ENCODE results near the gene DENND1B. TPM values are rescaled to one million over a fixed set of nuclear protein-coding genes. Genes with fewer than 3 reads are reported as not detected.

DENND1B gene
- total RNA-seq, 1 donor from 2014 or later, result 17.2 TPM

- H3K4me1 ChIP-seq, result peaks cover 22% of the 10 kb centered on the region
- TF ChIP-seq POLR2A (IDR thresholded peaks at IDR 0.05), result no peak
- no peak for TF ChIP-seq POLR2AphosphoS5 (IDR thresholded peaks at IDR 0.05; ENCODE audit: insufficient read depth in 1 of 2, low read depth in 1 of 2)
- no peak for TF ChIP-seq CTCF (IDR thresholded peaks at IDR 0.05)
- H3K9me3 ChIP-seq, result no peaks in the 10 kb centered on the region
- intact Hi-C loops (cut with DNase I), result no loop called here
- DNase-seq (ENCODE audit: extremely low spot score in 2 of 2), result no peak
- no peaks in the 10 kb centered on the region for H3K36me3 ChIP-seq
- no peaks in the 10 kb centered on the region for H3K27me3 ChIP-seq
- no peak overlapping the region for H3K27ac ChIP-seq
- H3K4me3 ChIP-seq, result no peak overlapping the region
Observed at GRCh38 chr1:197778366-197778945, 3.2 kb upstream of the DENND1B start.

DNA sequence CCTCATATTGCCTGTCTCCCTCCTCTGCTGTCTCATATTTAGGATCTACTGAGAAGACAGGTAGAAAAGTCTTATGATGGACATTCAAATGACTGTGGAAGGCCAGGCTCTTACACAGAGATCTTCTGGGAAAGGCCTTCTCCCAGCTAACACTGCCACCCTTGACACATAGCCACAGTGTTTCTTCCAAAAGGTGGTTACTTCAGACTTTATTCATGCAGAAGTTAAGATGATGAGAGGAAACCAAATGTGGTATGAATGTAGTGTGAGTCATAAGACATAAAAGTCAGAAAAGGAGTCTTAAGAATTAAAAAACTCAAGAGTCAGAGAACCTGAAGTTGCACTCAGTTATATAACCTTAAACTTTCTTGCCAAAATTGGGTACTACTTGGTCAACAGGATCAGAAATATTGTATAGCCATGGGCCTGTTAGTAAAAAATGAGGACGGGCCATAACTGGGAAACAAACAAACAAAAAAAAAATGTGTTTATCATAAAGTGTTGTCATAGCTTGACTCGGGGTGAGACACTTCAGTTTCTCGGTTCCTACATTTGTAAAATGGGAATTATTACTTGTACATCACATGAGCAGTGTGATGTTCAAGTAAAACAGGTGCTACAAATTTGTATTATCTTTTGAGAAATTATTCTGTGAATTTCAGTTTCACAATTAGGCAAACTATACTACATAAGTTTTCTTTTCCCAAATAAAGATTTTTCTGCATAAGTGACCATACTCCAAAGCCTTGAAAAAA lies 1.2 kb upstream of the DENND1B start:
- Histone ChIP-seq H3K4me3 (no peak overlapping the region), H3K9me3 (no peaks in the 10 kb centered on the region), H3K27me3 (no peaks in the 10 kb centered on the region), H3K4me1 (peaks cover 39% of the 10 kb centered on the region), H3K36me3 (no peaks in the 10 kb centered on the region), H3K27ac (peak overlapping the region; percentile 95)
- TF ChIP-seq POLR2A (IDR thresholded peaks at IDR 0.05), result no peak
- no peak for TF ChIP-seq POLR2AphosphoS5 (IDR thresholded peaks at IDR 0.05; ENCODE audit: insufficient read depth in 1 of 2, low read depth in 1 of 2)
- no peak for TF ChIP-seq CTCF (IDR thresholded peaks at IDR 0.05)
- intact Hi-C loops (cut with DNase I), result no loop called here
- no peak for DNase-seq (ENCODE audit: extremely low spot score in 2 of 2)

DNA sequence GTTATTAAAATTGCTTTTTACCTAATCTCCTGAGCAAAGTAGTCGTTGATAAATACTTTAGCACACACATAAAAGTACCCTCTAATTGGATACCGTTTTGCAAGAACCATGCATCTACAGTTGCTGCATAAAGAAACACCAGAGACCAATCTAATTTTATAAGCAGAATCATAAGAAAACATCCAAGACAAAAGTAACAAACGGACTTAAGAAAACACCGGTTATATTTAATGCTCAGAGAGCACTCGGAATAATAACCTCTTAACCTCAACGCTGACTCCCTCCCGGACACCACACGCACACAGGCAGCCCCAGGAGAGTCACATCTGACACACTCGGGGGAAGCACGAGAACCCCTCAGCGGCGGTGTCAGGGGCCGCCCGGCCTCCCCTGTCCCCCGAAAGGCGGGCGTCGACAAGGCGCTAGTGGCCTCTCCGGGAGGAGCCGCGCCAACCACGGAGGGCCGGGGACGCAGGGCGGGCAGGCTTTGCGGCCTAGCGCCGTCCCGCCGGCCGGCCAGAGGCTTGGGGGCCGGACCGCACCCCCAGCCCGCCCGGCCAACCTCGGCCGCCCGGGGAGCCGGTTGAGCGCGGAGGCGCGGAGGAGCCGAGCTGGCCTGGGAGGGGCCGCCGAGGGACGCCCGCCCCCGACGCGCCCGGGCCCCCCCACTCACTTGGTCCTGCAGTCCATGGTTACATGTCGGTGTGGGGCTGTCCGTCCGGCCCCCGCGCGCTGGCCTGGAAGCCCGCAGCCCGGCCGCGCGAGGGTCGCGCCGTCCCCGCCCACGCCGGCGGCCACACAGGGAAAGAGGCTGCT lies 606 bp downstream of the DENND1B start:
- Histone ChIP-seq H3K4me1 (peaks cover 39% of the 10 kb centered on the region), H3K9me3 (no peaks in the 10 kb centered on the region), H3K27ac (peak overlapping the region; percentile 95), H3K27me3 (no peaks in the 10 kb centered on the region), H3K36me3 (no peaks in the 10 kb centered on the region), H3K4me3 (peak overlapping the region; percentile 75 to 90)
- DNase-seq (ENCODE audit: extremely low spot score in 2 of 2), result no peak
- intact Hi-C loops (cut with DNase I), result no loop called here
- TF ChIP-seq POLR2A (IDR thresholded peaks at IDR 0.05) (no peak), CTCF (IDR thresholded peaks at IDR 0.05) (no peak), POLR2AphosphoS5 (IDR thresholded peaks at IDR 0.05; ENCODE audit: insufficient read depth in 1 of 2, low read depth in 1 of 2) (no peak)

GRCh38 chr1:197773856-197774255 lies 1.4 kb downstream of the DENND1B start:
- TF ChIP-seq POLR2A (IDR thresholded peaks at IDR 0.05) (no peak), POLR2AphosphoS5 (IDR thresholded peaks at IDR 0.05; ENCODE audit: insufficient read depth in 1 of 2, low read depth in 1 of 2) (no peak), CTCF (IDR thresholded peaks at IDR 0.05) (no peak)
- H3K4me1 ChIP-seq, result peaks cover 39% of the 10 kb centered on the region
- peak overlapping the region in 1 of 2 donors; percentile 75 for H3K4me3 ChIP-seq
- DNase-seq (ENCODE audit: extremely low spot score in 2 of 2), result no peak
- no peak overlapping the region for H3K27ac ChIP-seq
- intact Hi-C loops (cut with DNase I), result no loop called here
- H3K9me3 ChIP-seq, result no peaks in the 10 kb centered on the region
- no peaks in the 10 kb centered on the region for H3K36me3 ChIP-seq
- no peaks in the 10 kb centered on the region for H3K27me3 ChIP-seq
